ENCODE results near the gene CASQ2. TPM values are rescaled to one million over a fixed set of nuclear protein-coding genes. Genes with fewer than 3 reads are reported as not detected.

CASQ2 gene
- total RNA-seq, 4 donors from 2014 or later, result 1.5 to 30.2 (median 7.8) TPM

GRCh38 chr1:115802416-115802815, 33.9 kb upstream of the CASQ2 start:
- Histone ChIP-seq H3K4me3 (no peak overlapping the region), H3K27me3 (no peaks in the 10 kb centered on the region), H3K27ac (no peak overlapping the region), H3K4me1 (no peaks in the 10 kb centered on the region), H3K9me3 (no peaks in the 10 kb centered on the region), H3K36me3 (no peaks in the 10 kb centered on the region)
- intact Hi-C loops (cut with DNase I; ENCODE audit: low total_unique reads), result no loop called here
- DNase-seq, result no peak
- no peak for TF ChIP-seq POLR2A (IDR thresholded peaks at IDR 0.05)
- TF ChIP-seq CTCF (IDR thresholded peaks at IDR 0.05), result no peak

GRCh38 chr1:115797486-115797885, 29.0 kb upstream of the CASQ2 start:
- H3K36me3 ChIP-seq, result no peaks in the 10 kb centered on the region
- no peaks in the 10 kb centered on the region for H3K27me3 ChIP-seq
- no peaks in the 10 kb centered on the region for H3K4me1 ChIP-seq
- no peak overlapping the region for H3K27ac ChIP-seq
- H3K9me3 ChIP-seq, result no peaks in the 10 kb centered on the region
- H3K4me3 ChIP-seq, result no peak overlapping the region
- no peak for DNase-seq
- TF ChIP-seq CTCF (IDR thresholded peaks at IDR 0.05) (no peak), POLR2A (IDR thresholded peaks at IDR 0.05) (no peak)
- intact Hi-C loops (cut with DNase I; ENCODE audit: low total_unique reads), result no loop called here

- no peaks in the 10 kb centered on the region for H3K9me3 ChIP-seq
- H3K36me3 ChIP-seq, result no peaks in the 10 kb centered on the region
- no peak overlapping the region for H3K27ac ChIP-seq
- intact Hi-C loops (cut with DNase I; ENCODE audit: low total_unique reads), result no loop called here
- no peak for DNase-seq
- no peaks in the 10 kb centered on the region for H3K27me3 ChIP-seq
- no peak overlapping the region for H3K4me3 ChIP-seq
- TF ChIP-seq POLR2A (IDR thresholded peaks at IDR 0.05) (no peak), CTCF (IDR thresholded peaks at IDR 0.05) (no peak)
- H3K4me1 ChIP-seq, result no peaks in the 10 kb centered on the region
Observed at GRCh38 chr1:115796897-115797296, 28.4 kb upstream of the CASQ2 start.

DNA sequence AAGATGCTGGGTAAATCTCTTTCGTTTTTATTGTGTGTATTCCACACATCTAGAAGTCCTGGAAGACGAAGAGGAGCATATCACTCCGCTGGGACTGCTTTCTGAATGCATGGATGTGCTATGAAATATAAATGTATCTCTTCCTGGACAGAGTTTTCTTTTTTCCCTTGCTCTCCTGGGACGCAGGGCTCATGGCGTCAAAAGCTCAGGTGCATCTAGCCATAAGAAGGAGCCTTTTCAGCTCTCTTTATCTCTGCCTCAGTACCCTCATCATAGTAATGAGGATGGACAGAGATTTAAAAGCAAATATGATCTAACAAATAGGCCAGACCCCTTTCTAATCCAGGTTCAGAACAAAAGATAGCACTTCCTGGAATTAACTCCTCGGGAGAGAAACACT, 27.5 kb upstream of the CASQ2 start:
- intact Hi-C loops (cut with DNase I; ENCODE audit: low total_unique reads), result no loop called here
- TF ChIP-seq POLR2A (IDR thresholded peaks at IDR 0.05) (no peak), CTCF (IDR thresholded peaks at IDR 0.05) (no peak)
- Histone ChIP-seq H3K4me1 (no peaks in the 10 kb centered on the region), H3K4me3 (no peak overlapping the region), H3K9me3 (no peaks in the 10 kb centered on the region), H3K27ac (no peak overlapping the region), H3K27me3 (no peaks in the 10 kb centered on the region), H3K36me3 (no peaks in the 10 kb centered on the region)
- DNase-seq, result no peak

GRCh38 chr1:115794976-115795639, 26.6 kb upstream of the CASQ2 start:
- no peaks in the 10 kb centered on the region for H3K4me1 ChIP-seq
- H3K4me3 ChIP-seq, result no peak overlapping the region
- intact Hi-C loops (cut with DNase I; ENCODE audit: low total_unique reads), result no loop called here
- H3K27ac ChIP-seq, result no peak overlapping the region
- no peaks in the 10 kb centered on the region for H3K36me3 ChIP-seq
- no peak for TF ChIP-seq POLR2A (IDR thresholded peaks at IDR 0.05)
- no peak for TF ChIP-seq CTCF (IDR thresholded peaks at IDR 0.05)
- H3K27me3 ChIP-seq, result no peaks in the 10 kb centered on the region
- H3K9me3 ChIP-seq, result no peaks in the 10 kb centered on the region
- DNase-seq, result no peak

Measured in uterus (tissue), 4 donors.